SK-N-SH treated with all-trans-retinoic acid at 6 μM for 48 hours (cell line): ENCODE measurements around the gene DDX50.

Experiments
- OSR1 ChIP-seq: fragments of 250-450 bp; sonication (Bioruptor Pico); IDR thresholded peaks from 2 replicates; pipeline ENCODE4 v1.8.0; 2022; ENCODE audit warnings: moderate library complexity, mild to moderate bottlenecking, inconsistent platforms
- TCF4 ChIP-seq: fragments of 250-450 bp; sonication (Bioruptor Pico); IDR thresholded peaks from 2 replicates; pipeline ENCODE4 v1.8.0; 2021; ENCODE audit warnings: mild to moderate bottlenecking, moderate library complexity, borderline replicate concordance
- ZC3H10 ChIP-seq: fragments of 250-450 bp; sonication (Bioruptor Pico); IDR thresholded peaks from 2 replicates; pipeline ENCODE4 v1.5.1; 2021; ENCODE audit warnings: mild to moderate bottlenecking, moderate library complexity
- ZFP30 ChIP-seq: fragments of 450-650 bp; formaldehyde crosslinking; IDR thresholded peaks from 2 replicates; pipeline ENCODE4 v1.5.0; 2022; ENCODE audit warnings: mild to moderate bottlenecking, moderate library complexity
- TF ChIP-seq, protein P1 (sequence below): fragments of 250-450 bp; sonication (Bioruptor Pico); IDR thresholded peaks from 2 replicates; pipeline ENCODE4 v1.8.0; 2020; ENCODE audit warnings: mild to moderate bottlenecking, moderate library complexity, borderline replicate concordance

DNA sequence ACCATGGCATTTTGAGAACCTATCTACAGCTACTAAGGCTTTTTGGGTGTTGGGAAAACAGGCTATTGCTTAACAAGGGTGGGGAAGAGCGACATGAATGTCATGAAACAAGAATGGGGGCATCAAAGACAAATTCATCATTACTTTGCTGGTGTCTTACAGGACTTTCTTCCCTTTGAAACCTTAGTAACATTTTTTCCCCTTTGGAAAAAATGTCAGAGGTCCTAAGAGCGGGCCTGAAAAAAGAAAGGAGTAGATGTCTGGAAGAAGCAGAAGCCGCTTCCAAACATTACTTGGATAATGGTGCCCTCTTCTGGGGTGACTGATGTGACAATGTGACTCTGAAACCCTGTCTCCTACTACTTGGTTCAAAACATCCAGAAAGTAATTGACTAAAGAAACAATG lies 3.8 kb upstream of the DDX50 start:
- TF ChIP-seq TCF4 (CRISPR knock-in tag) (no peak), ZFP30 (no peak), ZC3H10 (CRISPR knock-in tag) (no peak), OSR1 (no peak)
- TF ChIP-seq, protein P1, sequence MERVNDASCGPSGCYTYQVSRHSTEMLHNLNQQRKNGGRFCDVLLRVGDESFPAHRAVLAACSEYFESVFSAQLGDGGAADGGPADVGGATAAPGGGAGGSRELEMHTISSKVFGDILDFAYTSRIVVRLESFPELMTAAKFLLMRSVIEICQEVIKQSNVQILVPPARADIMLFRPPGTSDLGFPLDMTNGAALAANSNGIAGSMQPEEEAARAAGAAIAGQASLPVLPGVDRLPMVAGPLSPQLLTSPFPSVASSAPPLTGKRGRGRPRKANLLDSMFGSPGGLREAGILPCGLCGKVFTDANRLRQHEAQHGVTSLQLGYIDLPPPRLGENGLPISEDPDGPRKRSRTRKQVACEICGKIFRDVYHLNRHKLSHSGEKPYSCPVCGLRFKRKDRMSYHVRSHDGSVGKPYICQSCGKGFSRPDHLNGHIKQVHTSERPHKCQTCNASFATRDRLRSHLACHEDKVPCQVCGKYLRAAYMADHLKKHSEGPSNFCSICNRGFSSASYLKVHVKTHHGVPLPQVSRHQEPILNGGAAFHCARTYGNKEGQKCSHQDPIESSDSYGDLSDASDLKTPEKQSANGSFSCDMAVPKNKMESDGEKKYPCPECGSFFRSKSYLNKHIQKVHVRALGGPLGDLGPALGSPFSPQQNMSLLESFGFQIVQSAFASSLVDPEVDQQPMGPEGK (CRISPR knock-in tag): no peak
